AG04450 (cell line): ENCODE results near the gene RNU2-1. TPM values are rescaled to one million over a fixed set of nuclear protein-coding genes. Genes with fewer than 3 reads are reported as not detected.

Experiments
- CTCF ChIA-PET: fragments of 300-600, 350-600 bp; formaldehyde crosslinking; extraction: SDS; loops from one replicate; lab custom pipeline; 2022; ENCODE audit warnings: antibody characterized with exemption, inconsistent platforms; lab: Charles Lee
- POLR2A ChIA-PET: fragments of 350-600 bp; formaldehyde crosslinking; extraction: SDS; loops from one replicate; lab custom pipeline; 2021; ENCODE audit warnings: antibody characterized with exemption, inconsistent platforms; lab: Yijun Ruan, JAX
- DNase-seq: peaks from one replicate; pipeline ENCODE4 v3.0.0-alpha.2; 2011; ENCODE audit warnings: low read depth, low spot score
- H3K27ac ChIP-seq: one replicate; pipeline ENCODE4 v1.5.1; 2012; ENCODE audit warnings: low read depth, low read length, control low read depth
- H3K27me3 ChIP-seq: one replicate; pipeline ENCODE4 v1.6.0; 2012; ENCODE audit warnings: low read length; ENCODE audit not compliant: control insufficient read depth, insufficient read depth
- H3K4me3 ChIP-seq: 2 replicates; pipeline ENCODE4 v1.5.1; 2011; ENCODE audit warnings: mild to moderate bottlenecking, low read depth, low read length, control low read depth
- H3K9me3 ChIP-seq: 2 replicates; pipeline ENCODE4 v1.5.1; 2012; ENCODE audit warnings: low read length; ENCODE audit not compliant: control insufficient read depth, insufficient read depth
- polyA plus RNA-seq: library from polyadenylated mRNA; depleted of rRNA; stranded (reverse); fragments of >200 nt; gene quantifications from 2 replicates; pipeline ENCODE4 v1.2.3, GENCODE V29; 2011; rRNA removed
- small RNA-seq: library from RNA; depleted of rRNA; stranded (forward); fragments of <200 nt; gene quantifications from one replicate; pipeline ENCODE3, GENCODE V24; 2012; ENCODE audit warnings: low read depth; ENCODE audit not compliant: insufficient read length
- TF ChIP-seq, protein P1 (sequence below): IDR thresholded peaks from 2 replicates; pipeline ENCODE4 v1.5.1; 2011; ENCODE audit warnings: low read depth, low read length, control low read depth, inconsistent platforms

RNU2-1 gene
- polyA plus RNA-seq, 1 experiment, result not detected

GRCh38 chr17:43183921-43184320 is 49.9 kb downstream of the RNU2-1 start:
- POLR2A ChIA-PET, result interaction anchor here (0.7 kb wide), 1 partner anchor 133 kb away, joined by 4 read pairs; no protein-coding TSS in a partner anchor

More at GRCh38 chr17:43183921-43184320, 49.9 kb downstream of the RNU2-1 start:
- no peak for DNase-seq
- no peak overlapping the region for H3K27ac ChIP-seq
- TF ChIP-seq, protein P1, sequence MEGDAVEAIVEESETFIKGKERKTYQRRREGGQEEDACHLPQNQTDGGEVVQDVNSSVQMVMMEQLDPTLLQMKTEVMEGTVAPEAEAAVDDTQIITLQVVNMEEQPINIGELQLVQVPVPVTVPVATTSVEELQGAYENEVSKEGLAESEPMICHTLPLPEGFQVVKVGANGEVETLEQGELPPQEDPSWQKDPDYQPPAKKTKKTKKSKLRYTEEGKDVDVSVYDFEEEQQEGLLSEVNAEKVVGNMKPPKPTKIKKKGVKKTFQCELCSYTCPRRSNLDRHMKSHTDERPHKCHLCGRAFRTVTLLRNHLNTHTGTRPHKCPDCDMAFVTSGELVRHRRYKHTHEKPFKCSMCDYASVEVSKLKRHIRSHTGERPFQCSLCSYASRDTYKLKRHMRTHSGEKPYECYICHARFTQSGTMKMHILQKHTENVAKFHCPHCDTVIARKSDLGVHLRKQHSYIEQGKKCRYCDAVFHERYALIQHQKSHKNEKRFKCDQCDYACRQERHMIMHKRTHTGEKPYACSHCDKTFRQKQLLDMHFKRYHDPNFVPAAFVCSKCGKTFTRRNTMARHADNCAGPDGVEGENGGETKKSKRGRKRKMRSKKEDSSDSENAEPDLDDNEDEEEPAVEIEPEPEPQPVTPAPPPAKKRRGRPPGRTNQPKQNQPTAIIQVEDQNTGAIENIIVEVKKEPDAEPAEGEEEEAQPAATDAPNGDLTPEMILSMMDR, result no peak
- no peaks in the 10 kb centered on the region for H3K27me3 ChIP-seq
- CTCF ChIA-PET, result no interaction called here
- no peaks in the 10 kb centered on the region for H3K9me3 ChIP-seq
- H3K4me3 ChIP-seq, result no peak overlapping the region

Small RNA genes within 50 kb of the gene (small RNA-seq; reads per million reads assigned to genes)
- gene RF00004 (not detected), gene RNU2-1 (not detected)

Other genes with a start within 250 kb of the RNU2-1 start
- gene RPL27, start 235.6 kb downstream of the RNU2-1 start, polyA plus RNA-seq, result 4,202 and 4,485 TPM in 2 replicates
- gene IFI35, start 227.2 kb downstream of the RNU2-1 start, polyA plus RNA-seq, result 24.1 and 25.7 TPM in 2 replicates
- gene VAT1, start 211.6 kb downstream of the RNU2-1 start, polyA plus RNA-seq, result 228 and 236 TPM in 2 replicates
- 1.7 and 2.1 TPM in 2 replicates for gene RND2, start 208.7 kb downstream of the RNU2-1 start, polyA plus RNA-seq
- 5.1 and 8.1 TPM in 2 replicates for gene BRCA1, start 108.6 kb downstream of the RNU2-1 start, polyA plus RNA-seq
- 103 and 107 TPM in 2 replicates for gene NBR1, start 62.8 kb downstream of the RNU2-1 start, polyA plus RNA-seq
- 4.5 and 5.1 TPM in 2 replicates for gene TMEM106A, start 22.1 kb downstream of the RNU2-1 start, polyA plus RNA-seq
- not detected in 2 replicates for gene CCDC200, start 5.4 kb downstream of the RNU2-1 start, polyA plus RNA-seq
- gene ARL4D, start 165.0 kb upstream of the RNU2-1 start, polyA plus RNA-seq, result 15.0 and 16.5 TPM in 2 replicates
- gene DHX8, start 250.0 kb upstream of the RNU2-1 start, polyA plus RNA-seq, result 46.0 and 47.3 TPM in 2 replicates